Prostate gland (tissue), 2 donors: ENCODE data around the gene TMEM178B. TPM values are rescaled to one million over a fixed set of nuclear protein-coding genes. Genes with fewer than 3 reads are reported as not detected.

ENCODE experiments used
- DNase-seq: peaks from one replicate; pipeline ENCODE4 v3.0.0-alpha.2; 2019; ENCODE audit warnings: low spot score
- H3K27ac ChIP-seq, 2 donors: fragments of 200-600 bp; sonication (generic); 2 replicates each; pipeline ENCODE4 v1.5.1; 2017 to 2019
- H3K27me3 ChIP-seq: fragments of 200-600 bp; sonication (generic); replicated peaks from 2 replicates; pipeline ENCODE4 v1.5.1; 2019; ENCODE audit not compliant: insufficient read depth
- H3K36me3 ChIP-seq, 2 donors: fragments of 200-600 bp; sonication (generic); 1 replicate in 1 of 2; 2 replicates in 1 of 2; pipeline versions ENCODE4 v1.5.1 to v1.8.1; 2017 to 2019
- H3K4me1 ChIP-seq: fragments of 200-600 bp; sonication (generic); replicated peaks from 2 replicates; pipeline ENCODE4 v1.5.1; 2019
- H3K4me3 ChIP-seq, 2 donors: fragments of 200-600 bp; sonication (generic); 2 replicates each; pipeline ENCODE4 v1.5.1; 2017 to 2019
- H3K9me3 ChIP-seq: fragments of 200-600 bp; sonication (generic); 2 replicates; pipeline ENCODE4 v1.5.1; 2017
- CTCF ChIP-seq, 4 experiments: fragments of 200-600 bp in 2 of 4; fragments of 450-650 bp in 2 of 4; sonication (generic) in 2 of 4; IDR thresholded peaks; 1 replicate in 3 of 4; 2 replicates in 1 of 4; pipeline ENCODE4 v1.5.1; 2016 to 2019; ENCODE audit warnings: antibody characterized with exemption in 4 of 4, mild to moderate bottlenecking in 2 of 4, moderate library complexity in 2 of 4
- POLR2A ChIP-seq: fragments of 450-650 bp; IDR thresholded peaks from one replicate; pipeline ENCODE4 v1.6.1; 2016; ENCODE audit warnings: antibody characterized with exemption, mild to moderate bottlenecking
- POLR2AphosphoS5 ChIP-seq: sonication (generic); formaldehyde crosslinking; IDR thresholded peaks from one replicate; pipeline ENCODE4 v1.6.1; 2017; ENCODE audit warnings: antibody characterized with exemption
- WGBS: methylation state at CpG from one replicate; pipeline ENCODE4 v1.1.5; 2018; 5-methylcytosine and 5-hydroxymethylcytosine counted together
- intact Hi-C: fragments of 100-400 bp; cut with DNase I; formaldehyde crosslinking; loops from one replicate; pipeline ENCODE4 v1.14.2; 2022
- total RNA-seq, 2 donors: library from RNA; depleted of rRNA; stranded (reverse); fragments of >200 nt; gene quantifications; one replicate each; pipeline ENCODE4 v1.1.0, GENCODE V29; 2016

The TMEM178B gene
- total RNA-seq, 2 donors from 2014 or later: 3.4 to 5.2 TPM

GRCh38 chr7:141500608-141501007 lies 426.7 kb downstream of the TMEM178B start:
- no peaks in the 10 kb centered on the region for H3K36me3 ChIP-seq
- H3K9me3 ChIP-seq: no peaks in the 10 kb centered on the region
- H3K4me1 ChIP-seq: no peaks in the 10 kb centered on the region
- no peak overlapping the region for H3K4me3 ChIP-seq
- no peak for TF ChIP-seq CTCF (IDR thresholded peaks at IDR 0.05)
- no peak for DNase-seq
- H3K27ac ChIP-seq: no peak overlapping the region
- intact Hi-C loops: no loop called here
- no peaks in the 10 kb centered on the region for H3K27me3 ChIP-seq
- WGBS: 81% methylated on average over 3 of the region's 3 CpGs

- H3K4me1 ChIP-seq: no peaks in the 10 kb centered on the region
- intact Hi-C loops: no loop called here
- H3K27me3 ChIP-seq: no peaks in the 10 kb centered on the region
- H3K36me3 ChIP-seq: no peaks in the 10 kb centered on the region
- no peak overlapping the region for H3K4me3 ChIP-seq
- H3K27ac ChIP-seq: no peak overlapping the region
- no peaks in the 10 kb centered on the region for H3K9me3 ChIP-seq
- 88% methylated on average over 2 of the region's 2 CpGs for WGBS
- DNase-seq: no peak
- TF ChIP-seq POLR2AphosphoS5: no peak
- no peak for TF ChIP-seq CTCF (IDR thresholded peaks at IDR 0.05)
- TF ChIP-seq POLR2A: no peak
These were observed 427.6 kb downstream of the TMEM178B start for GRCh38 chr7:141501451-141501850.

- Histone ChIP-seq H3K27ac (no peak overlapping the region), H3K36me3 (no peaks in the 10 kb centered on the region), H3K4me1 (no peaks in the 10 kb centered on the region), H3K9me3 (no peaks in the 10 kb centered on the region), H3K27me3 (no peaks in the 10 kb centered on the region), H3K4me3 (peak overlapping the region; percentile 19 to 27)
- TF ChIP-seq CTCF (IDR thresholded peaks at IDR 0.05): no peak
- no peak for TF ChIP-seq POLR2AphosphoS5
- TF ChIP-seq POLR2A: no peak
- DNase-seq: no peak
- 11% methylated on average over 8 of the region's 8 CpGs for WGBS
- intact Hi-C loops: no loop called here
These were observed 437.4 kb downstream of the TMEM178B start for GRCh38 chr7:141511316-141511675.

DNA sequence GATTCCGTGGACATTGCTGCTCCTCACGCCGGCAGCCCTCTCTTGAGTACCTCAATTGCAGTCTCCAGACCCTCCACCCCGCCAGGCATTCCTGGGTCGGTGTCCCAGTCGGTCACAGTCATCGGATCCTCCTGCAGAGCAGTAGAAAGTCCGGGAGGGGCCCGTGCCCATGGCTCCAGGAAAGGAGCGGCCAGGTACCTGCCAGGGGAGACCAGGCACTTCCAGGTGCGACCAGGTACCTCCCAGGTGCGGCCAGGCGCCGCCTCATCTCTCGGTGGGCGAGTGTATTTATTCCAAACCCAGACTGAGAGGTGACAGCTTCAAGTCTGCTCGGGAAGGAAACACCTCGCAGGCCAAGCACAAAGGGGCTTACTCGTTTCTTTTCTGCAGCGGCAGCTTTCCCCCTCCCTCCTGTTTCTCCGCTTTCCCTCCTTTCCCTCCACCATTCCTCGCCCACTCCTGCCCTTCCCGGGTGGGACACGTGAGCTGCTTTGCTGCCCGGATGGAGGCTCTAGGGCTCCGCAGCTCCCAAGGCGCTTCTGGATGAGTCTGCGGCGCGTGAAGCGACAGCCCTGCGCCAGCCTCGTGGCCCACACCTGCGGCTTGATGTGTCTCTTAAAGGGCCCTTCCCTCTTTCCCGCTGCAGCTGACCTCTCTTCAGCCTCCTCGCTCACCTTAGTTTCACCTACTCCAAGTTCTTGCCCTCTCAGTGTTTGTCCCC lies 438.0 kb downstream of the TMEM178B start:
- Histone ChIP-seq H3K36me3 (no peaks in the 10 kb centered on the region), H3K9me3 (no peaks in the 10 kb centered on the region), H3K4me3 (peak overlapping the region; percentile 19 to 27), H3K27me3 (no peaks in the 10 kb centered on the region), H3K27ac (no peak overlapping the region), H3K4me1 (no peaks in the 10 kb centered on the region)
- 2% methylated on average over 34 of the region's 36 CpGs for WGBS
- intact Hi-C loops: no loop called here
- DNase-seq: peak; percentile 11
- TF ChIP-seq CTCF (IDR thresholded peaks at IDR 0.05) (no peak), POLR2AphosphoS5 (no peak)

DNA sequence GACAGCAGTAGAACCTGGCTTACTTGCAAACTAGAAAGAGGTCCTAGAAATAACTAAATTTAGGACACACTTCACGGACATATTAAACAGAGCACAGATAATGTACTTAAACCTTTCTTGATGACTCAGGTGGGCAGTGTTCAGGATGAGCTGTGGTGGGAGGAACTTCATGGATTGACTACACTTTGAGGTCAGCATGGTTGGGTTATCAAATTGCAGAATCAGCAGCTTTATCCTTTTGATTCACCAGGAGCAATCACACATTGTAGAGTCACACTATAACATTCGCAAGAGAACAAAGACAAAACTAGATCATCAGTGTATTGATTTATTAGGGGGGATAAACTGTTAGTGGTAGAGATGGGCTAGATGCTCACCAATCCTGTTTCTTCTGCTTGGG lies 438.7 kb downstream of the TMEM178B start:
- Histone ChIP-seq H3K9me3 (no peaks in the 10 kb centered on the region), H3K27me3 (no peaks in the 10 kb centered on the region), H3K4me3 (no peak overlapping the region), H3K36me3 (no peaks in the 10 kb centered on the region), H3K4me1 (no peaks in the 10 kb centered on the region), H3K27ac (no peak overlapping the region)
- intact Hi-C loops: no loop called here
- DNase-seq: no peak
- TF ChIP-seq POLR2AphosphoS5 (no peak), POLR2A (no peak), CTCF (IDR thresholded peaks at IDR 0.05) (no peak)
- 91% methylated on average over 2 of the region's 2 CpGs for WGBS
